NCI-H2029 (cell line): ENCODE results near the gene NCAPD2.
A peak's percentile ranks its signal among the peaks of the same experiment; 100 is the strongest.

Experiments
- DNase-seq: peaks from one replicate; lab custom pipeline; 2025; lab: John Stamatoyannopoulos, UW

NCAPD2 gene

GRCh38 chr12:6493497-6494257, at the start of gene NCAPD2:
Gene NCAPD2, plus strand, starts transcription at chr12:6494102. Its CDS starts 997 bp downstream, at chr12:6495099.
- DNase-seq = peak; percentile 93

DNA sequence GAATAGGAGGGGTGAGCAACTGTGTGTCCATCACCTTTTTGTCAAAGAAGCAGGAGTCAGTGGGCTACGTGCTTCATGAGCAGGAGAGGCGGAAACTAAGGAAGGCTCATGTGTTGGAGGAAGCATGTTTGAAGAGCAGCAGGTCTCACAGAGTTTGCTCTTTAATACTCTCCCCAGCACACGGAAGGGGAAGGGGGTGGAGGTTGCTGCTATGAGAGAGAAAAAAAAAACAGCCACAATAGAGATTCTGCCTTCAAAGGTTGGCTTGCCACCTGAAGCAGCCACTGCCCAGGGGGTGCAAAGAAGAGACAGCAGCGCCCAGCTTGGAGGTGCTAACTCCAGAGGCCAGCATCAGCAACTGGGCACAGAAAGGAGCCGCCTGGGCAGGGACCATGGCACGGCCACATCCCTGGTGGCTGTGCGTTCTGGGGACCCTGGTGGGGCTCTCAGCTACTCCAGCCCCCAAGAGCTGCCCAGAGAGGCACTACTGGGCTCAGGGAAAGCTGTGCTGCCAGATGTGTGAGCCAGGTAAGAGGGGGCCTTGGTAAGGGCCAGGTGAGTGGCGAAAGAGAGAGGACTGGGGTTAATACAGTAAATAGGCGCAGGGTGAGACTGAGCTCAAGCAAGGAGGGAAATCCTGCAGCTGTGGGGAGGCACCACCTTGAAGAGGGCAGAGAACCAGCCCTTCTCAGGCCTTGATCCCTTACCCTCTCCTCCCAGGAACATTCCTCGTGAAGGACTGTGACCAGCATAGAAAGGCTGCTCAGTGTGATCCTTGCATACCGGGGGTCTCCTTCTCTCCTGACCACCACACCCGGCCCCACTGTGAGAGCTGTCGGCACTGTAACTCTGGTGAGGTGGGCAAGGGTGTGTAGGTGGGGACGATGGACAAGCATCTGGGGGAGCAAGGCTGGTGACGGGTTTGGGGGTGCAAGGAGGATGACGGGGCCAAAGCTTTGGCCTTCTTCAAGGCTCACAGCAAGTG, 48.9 kb upstream of the NCAPD2 start, which contains the start of gene CD27:
Gene CD27 (plus strand): TSS at position 252 of the 985 bp plus-strand sequence. CDS start 141 bp downstream, at position 393.
- no peak for DNase-seq

- no peak for DNase-seq
These were observed 43.6 kb upstream of the NCAPD2 start for GRCh38 chr12:6450091-6450868.

DNA sequence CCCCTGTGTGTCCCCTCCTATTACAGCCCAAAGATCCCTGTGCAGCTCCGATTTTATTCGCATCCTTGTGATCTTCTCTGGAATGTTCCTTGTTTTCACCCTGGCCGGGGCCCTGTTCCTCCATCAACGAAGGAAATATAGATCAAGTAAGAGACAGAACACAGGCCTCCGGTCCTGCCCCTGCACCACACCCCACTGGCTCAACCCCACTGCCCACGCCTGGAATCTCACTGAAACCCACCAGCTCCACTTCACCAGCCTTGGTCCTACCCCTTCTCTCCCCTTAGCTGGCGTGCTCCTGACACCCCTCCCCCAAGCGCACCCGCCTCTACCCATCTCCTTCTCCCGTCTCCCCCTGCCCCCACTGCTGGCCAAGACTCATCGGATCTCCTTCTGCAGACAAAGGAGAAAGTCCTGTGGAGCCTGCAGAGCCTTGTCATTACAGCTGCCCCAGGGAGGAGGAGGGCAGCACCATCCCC, 43.0 kb upstream of the NCAPD2 start:
- DNase-seq = no peak

DNA sequence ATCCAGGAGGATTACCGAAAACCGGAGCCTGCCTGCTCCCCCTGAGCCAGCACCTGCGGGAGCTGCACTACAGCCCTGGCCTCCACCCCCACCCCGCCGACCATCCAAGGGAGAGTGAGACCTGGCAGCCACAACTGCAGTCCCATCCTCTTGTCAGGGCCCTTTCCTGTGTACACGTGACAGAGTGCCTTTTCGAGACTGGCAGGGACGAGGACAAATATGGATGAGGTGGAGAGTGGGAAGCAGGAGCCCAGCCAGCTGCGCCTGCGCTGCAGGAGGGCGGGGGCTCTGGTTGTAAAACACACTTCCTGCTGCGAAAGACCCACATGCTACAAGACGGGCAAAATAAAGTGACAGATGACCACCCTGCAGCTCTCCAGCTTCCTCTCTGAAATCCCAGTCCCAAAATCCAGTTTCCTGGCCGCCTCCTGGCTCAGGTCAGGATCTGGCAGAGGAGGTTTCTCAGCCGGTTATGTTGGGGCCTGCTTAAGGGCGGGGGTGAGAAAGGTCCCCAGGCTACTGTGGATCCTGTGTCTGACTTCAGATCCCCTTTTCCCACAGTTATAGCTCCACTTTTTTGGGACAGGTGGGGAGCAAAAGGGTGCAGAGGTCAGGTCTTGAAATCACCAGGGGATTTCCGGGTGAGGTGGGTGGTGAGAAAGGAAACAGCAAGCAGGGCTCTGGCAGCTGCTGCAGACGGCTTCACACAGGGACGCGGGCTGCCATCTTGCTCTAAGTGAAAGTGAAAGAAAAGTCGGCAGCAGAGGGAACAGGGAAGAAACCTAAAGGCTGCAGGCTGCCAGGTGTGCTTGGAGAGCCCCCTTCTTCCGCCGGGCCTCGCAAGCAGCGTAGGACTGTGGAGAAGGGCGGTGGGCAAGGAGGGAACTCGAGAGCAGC, 42.3 kb upstream of the NCAPD2 start, which contains the start of gene TAPBPL:
Gene TAPBPL (plus strand): TSS at position 695 of the 897 bp plus-strand sequence. CDS start 207 bp downstream, outside the sequence.
- DNase-seq = peak; percentile 96

DNA sequence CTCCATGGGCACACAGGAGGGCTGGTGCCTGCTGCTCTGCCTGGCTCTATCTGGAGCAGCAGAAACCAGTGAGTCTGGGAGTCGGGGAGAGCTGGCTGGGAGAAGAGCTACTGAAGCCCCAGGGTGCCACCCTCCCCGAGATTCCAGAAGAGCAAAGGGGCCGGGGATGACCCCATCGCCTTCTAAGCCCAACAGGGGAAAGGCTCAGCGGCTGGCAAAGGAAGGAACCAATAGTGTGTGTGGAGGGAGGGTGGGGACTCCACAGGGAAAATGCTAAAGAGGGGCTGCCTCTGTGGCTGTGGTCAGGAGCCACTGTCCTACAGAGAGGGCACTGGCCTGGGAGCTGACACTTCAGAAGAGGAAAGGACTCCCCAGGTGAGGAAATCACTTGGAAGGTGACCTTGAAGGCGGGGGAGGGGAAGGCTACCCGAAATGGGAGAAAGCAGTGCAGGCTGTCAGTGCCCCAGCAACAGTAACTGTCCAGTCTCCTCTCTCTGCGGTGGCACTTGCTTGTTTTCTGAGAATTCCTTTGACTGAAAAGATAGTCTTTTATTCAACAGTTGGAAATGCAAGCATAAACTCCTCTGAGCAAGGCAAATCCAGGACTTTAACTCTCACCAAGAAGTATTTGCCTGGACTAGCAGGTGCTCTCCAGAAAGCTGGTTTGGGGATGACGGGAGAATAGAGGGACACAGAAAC, 41.5 kb upstream of the NCAPD2 start:
- no peak for DNase-seq

DNA sequence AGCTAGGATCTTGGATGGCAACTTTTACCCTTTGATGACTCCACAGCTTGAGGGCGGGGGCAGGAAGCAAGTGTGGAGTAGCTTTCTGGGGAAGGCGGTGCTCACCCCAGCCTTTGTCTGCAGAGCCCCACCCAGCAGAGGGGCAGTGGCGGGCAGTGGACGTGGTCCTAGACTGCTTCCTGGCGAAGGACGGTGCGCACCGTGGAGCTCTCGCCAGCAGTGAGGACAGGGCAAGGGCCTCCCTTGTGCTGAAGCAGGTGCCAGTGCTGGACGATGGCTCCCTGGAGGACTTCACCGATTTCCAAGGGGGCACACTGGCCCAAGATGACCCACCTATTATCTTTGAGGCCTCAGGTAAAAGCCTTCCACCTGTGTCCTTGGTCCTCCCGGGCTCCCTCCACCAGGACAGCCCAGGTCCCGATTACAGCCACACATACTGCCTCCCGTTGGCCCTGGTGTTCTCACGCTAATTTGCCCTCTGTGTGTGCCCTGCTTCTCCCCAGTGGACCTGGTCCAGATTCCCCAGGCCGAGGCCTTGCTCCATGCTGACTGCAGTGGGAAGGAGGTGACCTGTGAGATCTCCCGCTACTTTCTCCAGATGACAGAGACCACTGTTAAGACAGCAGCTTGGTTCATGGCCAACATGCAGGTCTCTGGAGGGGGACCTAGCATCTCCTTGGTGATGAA, 40.8 kb upstream of the NCAPD2 start:
- no peak for DNase-seq

DNA sequence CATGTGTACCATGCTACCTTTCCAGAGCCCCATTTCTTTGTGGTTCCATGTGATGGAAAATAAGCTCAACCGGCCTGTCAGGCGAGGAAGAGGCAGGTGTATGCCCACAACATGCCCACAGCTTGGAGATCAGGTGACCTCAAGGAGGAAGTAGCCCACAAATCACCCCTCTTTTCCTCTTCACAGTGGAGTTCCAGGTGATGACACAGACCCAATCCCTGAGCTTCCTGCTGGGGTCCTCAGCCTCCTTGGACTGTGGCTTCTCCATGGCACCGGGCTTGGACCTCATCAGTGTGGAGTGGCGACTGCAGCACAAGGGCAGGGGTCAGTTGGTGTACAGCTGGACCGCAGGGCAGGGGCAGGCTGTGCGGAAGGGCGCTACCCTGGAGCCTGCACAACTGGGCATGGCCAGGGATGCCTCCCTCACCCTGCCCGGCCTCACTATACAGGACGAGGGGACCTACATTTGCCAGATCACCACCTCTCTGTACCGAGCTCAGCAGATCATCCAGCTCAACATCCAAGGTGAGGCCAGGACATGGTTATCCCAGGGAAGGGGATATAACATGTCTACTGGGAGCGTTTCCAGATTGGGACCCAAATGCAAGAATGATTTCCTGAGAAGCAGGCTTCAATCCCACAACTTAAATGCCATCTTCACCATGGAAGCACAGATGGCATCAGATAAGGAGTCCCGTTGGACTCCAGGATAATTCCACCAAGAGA, 36.5 kb upstream of the NCAPD2 start:
- no peak for DNase-seq

DNA sequence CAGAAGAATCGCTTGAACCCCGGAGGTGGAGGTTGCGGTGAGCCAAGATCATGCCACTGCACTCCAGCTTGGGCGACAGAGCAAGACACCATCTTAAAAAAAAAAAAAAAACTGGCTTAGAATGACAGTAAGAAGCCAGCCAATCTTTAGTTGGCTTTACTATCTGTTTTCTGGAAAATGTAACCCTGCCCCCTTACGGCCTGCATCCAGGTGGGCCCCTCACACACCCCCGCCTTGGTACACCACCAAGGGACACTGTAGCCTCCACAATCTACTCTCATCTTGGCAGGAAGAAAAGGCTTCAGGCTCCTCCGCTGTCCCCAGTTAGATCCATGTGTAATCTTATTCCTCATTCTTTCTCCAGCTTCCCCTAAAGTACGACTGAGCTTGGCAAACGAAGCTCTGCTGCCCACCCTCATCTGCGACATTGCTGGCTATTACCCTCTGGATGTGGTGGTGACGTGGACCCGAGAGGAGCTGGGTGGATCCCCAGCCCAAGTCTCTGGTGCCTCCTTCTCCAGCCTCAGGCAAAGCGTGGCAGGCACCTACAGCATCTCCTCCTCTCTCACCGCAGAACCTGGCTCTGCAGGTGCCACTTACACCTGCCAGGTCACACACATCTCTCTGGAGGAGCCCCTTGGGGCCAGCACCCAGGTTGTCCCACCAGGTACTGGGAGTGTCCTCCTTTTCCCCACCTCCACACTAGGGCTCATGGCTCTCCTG, 35.5 kb upstream of the NCAPD2 start:
- no peak for DNase-seq

GRCh38 chr12:6459004-6459337, 34.9 kb upstream of the NCAPD2 start:
- no peak for DNase-seq

DNA sequence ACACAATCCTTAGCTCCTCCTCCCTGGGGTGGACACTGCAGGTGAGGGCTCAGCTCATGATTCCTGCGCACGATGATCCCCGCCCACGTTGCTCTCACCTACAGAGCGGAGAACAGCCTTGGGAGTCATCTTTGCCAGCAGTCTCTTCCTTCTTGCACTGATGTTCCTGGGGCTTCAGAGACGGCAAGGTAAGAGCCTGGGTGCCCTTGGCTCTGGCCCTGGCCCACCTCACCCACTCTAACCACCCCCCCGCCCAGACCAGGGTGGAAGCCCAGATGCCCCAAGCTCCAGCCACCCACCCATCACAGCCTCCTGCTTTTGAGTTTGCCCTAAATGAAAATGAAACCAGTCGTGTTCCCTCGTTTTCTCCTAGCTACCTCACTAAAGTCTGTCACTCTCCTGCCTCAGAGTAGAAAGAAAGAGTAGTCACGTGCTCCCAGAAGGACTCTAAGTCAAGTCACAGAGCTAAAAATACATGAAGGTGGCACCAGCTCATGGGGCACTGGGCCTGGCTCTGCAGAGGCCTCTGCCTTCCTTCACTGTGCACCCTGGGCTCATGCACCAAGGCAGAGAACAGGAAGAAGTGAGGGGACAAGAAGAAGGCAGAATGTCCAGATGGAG, 33.0 kb upstream of the NCAPD2 start:
- no peak for DNase-seq

- DNase-seq = no peak
These were observed 32.3 kb upstream of the NCAPD2 start for GRCh38 chr12:6461401-6462233.

DNA sequence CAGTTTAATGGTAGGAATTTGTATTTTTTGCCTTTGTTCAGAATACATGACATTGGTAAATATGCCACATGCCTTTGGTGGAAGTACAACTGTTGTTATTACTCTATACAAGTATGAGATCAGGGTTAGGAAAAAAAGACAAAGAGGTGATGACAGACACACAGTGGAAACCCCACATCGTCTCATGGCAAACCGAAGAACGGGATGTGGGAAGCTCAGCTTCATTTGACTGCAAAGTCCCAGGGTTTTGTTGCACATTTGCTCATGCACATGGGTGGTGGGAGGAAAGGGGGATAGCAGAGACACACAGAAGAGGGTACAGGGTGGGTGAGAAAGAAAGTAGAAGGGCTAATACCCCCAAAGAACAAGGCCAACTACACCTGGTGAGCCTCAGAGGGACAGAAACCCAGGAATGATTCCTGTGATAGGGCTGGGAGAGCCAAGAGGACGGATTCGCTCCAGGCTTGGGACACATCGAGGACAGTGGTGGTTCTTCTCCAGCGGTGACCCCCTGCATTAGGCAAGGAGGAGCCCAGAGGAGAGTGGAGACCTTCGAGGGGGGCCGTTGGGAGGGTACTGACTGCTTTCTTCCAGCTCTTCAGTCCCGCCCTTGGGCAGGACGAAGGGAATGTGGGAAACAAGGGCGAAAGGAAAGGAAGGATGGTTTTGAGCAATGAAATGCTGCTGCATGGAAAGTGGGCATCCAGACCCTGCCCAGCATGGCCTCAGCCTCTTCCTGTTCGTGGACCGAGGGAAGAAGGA, 31.5 kb upstream of the NCAPD2 start:
- no peak for DNase-seq

GRCh38 chr12:6463216-6463615, 30.7 kb upstream of the NCAPD2 start:
- DNase-seq = no peak

DNA sequence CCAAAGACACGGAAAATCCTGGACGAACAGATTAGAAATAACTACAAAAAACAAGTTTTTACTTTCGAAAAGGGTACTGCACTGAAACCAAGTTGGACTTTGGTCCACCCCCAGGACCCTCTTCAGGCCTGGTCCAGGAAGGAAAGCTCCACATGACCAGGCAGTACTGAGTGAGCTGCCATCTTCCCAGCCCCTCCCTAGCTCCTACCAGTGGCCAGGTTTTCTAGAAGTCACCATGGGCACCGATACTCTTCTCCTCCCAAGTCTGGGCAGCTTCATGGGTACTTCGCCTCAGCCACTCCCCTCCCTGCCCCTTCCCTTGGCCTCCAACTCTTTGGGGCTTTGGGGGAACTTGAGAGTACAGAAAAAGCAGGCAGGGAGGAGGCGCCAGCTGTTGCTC, 30.0 kb upstream of the NCAPD2 start:
- no peak for DNase-seq

DNA sequence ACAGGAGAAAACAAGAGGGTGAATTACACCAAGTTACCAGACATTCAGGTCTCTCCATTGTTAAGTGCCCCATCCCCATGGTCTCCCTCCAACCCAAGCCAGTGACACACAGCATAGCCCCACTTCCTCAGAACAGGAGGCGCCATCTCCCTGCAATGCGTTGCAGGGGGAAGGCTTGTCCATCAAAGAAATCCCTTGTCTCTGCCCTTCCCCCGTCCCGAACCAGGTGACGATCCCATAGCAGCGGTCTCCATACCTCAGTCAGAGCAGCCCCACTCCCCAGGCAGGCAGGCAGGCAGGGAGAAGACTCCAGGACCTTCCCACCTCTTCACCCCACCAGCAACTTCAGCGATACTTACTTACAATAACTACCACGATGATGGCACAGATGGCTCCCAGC, 29.4 kb upstream of the NCAPD2 start:
- DNase-seq = no peak
